CD4-positive, alpha-beta memory T cell (primary cell): Measurements from ENCODE around the gene PEX3. TPM values are rescaled to one million over a fixed set of nuclear protein-coding genes. Genes with fewer than 3 reads are reported as not detected.

Experiments
- polyA plus RNA-seq, 2 donors: library from polyadenylated mRNA; unstranded; fragments of 300-500 nt; fragmentation: Illumina TruSeq; gene quantifications; one replicate each; pipeline ENCODE4 v1.2.3, GENCODE V29; 2021
- total RNA-seq, 2 experiments: library from RNA; stranded (reverse); gene quantifications; one replicate each; pipeline ENCODE4 v1.2.3, GENCODE V29; 2021

Gene PEX3
- total and polyA plus RNA-seq, 4 experiments from 2014 or later, result 20.8 to 26.2 (median 23.2) TPM

Other genes starting within 250 kb of the PEX3 start
- gene ADAT2, start 110 bp upstream of the PEX3 start, total RNA-seq, result 10 to 100 TPM; 10.5 to 11.2 TPM
- gene ADAT2, start 110 bp upstream of the PEX3 start, polyA plus RNA-seq, result 1 to 10 TPM in 1 of 2 donors, under 1 TPM in 1; 0.31 to 1.4 TPM
- 10 to 100 TPM; 10.6 to 11.4 TPM for gene FUCA2, start 60.9 kb downstream of the PEX3 start, total RNA-seq
- gene FUCA2, start 60.9 kb downstream of the PEX3 start, polyA plus RNA-seq, result 10 to 100 TPM; 12.2 to 26.3 TPM
- 10 to 100 TPM; 60.3 to 61.3 TPM for gene PHACTR2, start 227.2 kb downstream of the PEX3 start, total RNA-seq
- 10 to 100 TPM; 13.1 to 30.6 TPM for gene PHACTR2, start 227.2 kb downstream of the PEX3 start, polyA plus RNA-seq